Skeletal muscle tissue (tissue), 4 donors: Measurements from ENCODE around the gene RAD51. TPM values are rescaled to one million over a fixed set of nuclear protein-coding genes. Genes with fewer than 3 reads are reported as not detected.
A peak's percentile ranks its signal among the peaks of the same experiment; 100 is the strongest.
"Not testable (repeated sequence)": the region's sequence is repeated elsewhere in the genome, so short reads cannot be mapped to it uniquely, and the experiment has no call there.

ENCODE experiments used
- H3K27ac ChIP-seq: one replicate; pipeline ENCODE4 v1.7.0; 2013; ENCODE audit warnings: mild to moderate bottlenecking, low read depth, low read length, inconsistent platforms
- H3K27me3 ChIP-seq, 3 donors: one replicate each; pipeline ENCODE4 v1.7.0; 2013; ENCODE audit warnings: low read length in 3 of 3; ENCODE audit not compliant: control insufficient read depth in 3 of 3, insufficient read depth in 3 of 3
- H3K36me3 ChIP-seq, 3 donors: one replicate each; pipeline ENCODE4 v1.7.0; 2013; ENCODE audit warnings: low read length in 3 of 3; ENCODE audit not compliant: control insufficient read depth in 3 of 3, insufficient read depth in 3 of 3
- H3K4me1 ChIP-seq, 3 donors: one replicate each; pipeline ENCODE4 v1.7.0; 2013; ENCODE audit warnings: low read length in 3 of 3, mild to moderate bottlenecking in 3 of 3; ENCODE audit not compliant: control insufficient read depth in 3 of 3, insufficient read depth in 3 of 3
- H3K4me3 ChIP-seq, 3 donors: one replicate each; pipeline ENCODE4 v1.7.0; 2013; ENCODE audit warnings: low read length in 3 of 3
- H3K9ac ChIP-seq, 3 donors: one replicate each; pipeline ENCODE4 v1.7.0; 2013; ENCODE audit warnings: low read length in 3 of 3, mild to moderate bottlenecking in 3 of 3, moderate library complexity in 2 of 3, low read depth in 1 of 3
- H3K9me3 ChIP-seq, 3 donors: one replicate each; pipeline ENCODE4 v1.7.0; 2013; ENCODE audit warnings: low read length in 3 of 3; ENCODE audit not compliant: control insufficient read depth in 3 of 3
- total RNA-seq: library from RNA; depleted of rRNA; stranded (reverse); fragments of >200 nt; gene quantifications from one replicate; pipeline ENCODE4 v1.2.3, GENCODE V29; 2014
- donor health status: Osteomylitis.

RAD51 gene
- total RNA-seq, result 1.6 TPM

- Histone ChIP-seq H3K4me1 (peaks cover 14 to 21% (median 17%) of the 10 kb centered on the region in 3 donors), H3K9me3 (no peaks in the 10 kb centered on the region), H3K27me3 (no peaks in the 10 kb centered on the region), H3K27ac (peak within 1 kb of the TSS; percentile 98), H3K9ac (peak within 1 kb of the TSS; percentile 99 to 100 (median 99)), H3K36me3 (peaks cover 3 to 7% (median 5%) of the 10 kb centered on the region in 3 donors), H3K4me3 (peak within 1 kb of the TSS; percentile 94 to 99 (median 98))
Measured at GRCh38 chr15:40694688-40695468, at the start of gene RAD51. Gene RAD51, plus strand, starts transcription at chr15:40695174. Its CDS starts 3,585 bp downstream, at chr15:40698759.

- Histone ChIP-seq H3K9ac (no peak overlapping the region), H3K4me3 (no peak overlapping the region), H3K27ac (no peak overlapping the region), H3K36me3 (no peaks in the 10 kb centered on the region), H3K4me1 (no peaks in the 10 kb centered on the region), H3K9me3 (no peaks in the 10 kb centered on the region), H3K27me3 (no peaks in the 10 kb centered on the region)
Measured at GRCh38 chr15:40647523-40647922, 47.5 kb upstream of the RAD51 start.

- Histone ChIP-seq H3K36me3 (no peaks in the 10 kb centered on the region), H3K27ac (no peak overlapping the region), H3K9ac (no peak overlapping the region), H3K4me1 (no peaks in the 10 kb centered on the region), H3K9me3 (no peaks in the 10 kb centered on the region), H3K27me3 (no peaks in the 10 kb centered on the region), H3K4me3 (no peak overlapping the region)
Measured at GRCh38 chr15:40650479-40650878, 44.5 kb upstream of the RAD51 start.

- H3K9ac ChIP-seq, result no peak overlapping the region
- H3K27ac ChIP-seq, result no peak overlapping the region
- no peaks in the 10 kb centered on the region for H3K4me1 ChIP-seq
- H3K36me3 ChIP-seq, result no peaks in the 10 kb centered on the region
- no peak overlapping the region for H3K4me3 ChIP-seq
- no peaks in the 10 kb centered on the region for H3K27me3 ChIP-seq
- H3K9me3 ChIP-seq, result no peaks in the 10 kb centered on the region
Measured at GRCh38 chr15:40660686-40661085, 34.3 kb upstream of the RAD51 start.

GRCh38 chr15:40664909-40665308 is 30.1 kb upstream of the RAD51 start:
- Histone ChIP-seq H3K9ac (no peak overlapping the region), H3K36me3 (no peaks in the 10 kb centered on the region), H3K27me3 (no peaks in the 10 kb centered on the region), H3K4me1 (no peaks in the 10 kb centered on the region), H3K27ac (no peak overlapping the region), H3K4me3 (no peak overlapping the region), H3K9me3 (no peaks in the 10 kb centered on the region)

- H3K27me3 ChIP-seq, H3K4me3 ChIP-seq, H3K4me1 ChIP-seq, H3K9ac ChIP-seq, H3K36me3 ChIP-seq, H3K27ac ChIP-seq, H3K9me3 ChIP-seq: not testable (repeated sequence)
Measured at GRCh38 chr15:40676290-40676689, 18.7 kb upstream of the RAD51 start.

- not testable (repeated sequence) for H3K4me3 ChIP-seq
Measured at GRCh38 chr15:40676906-40677305, 18.1 kb upstream of the RAD51 start.

GRCh38 chr15:40680151-40680550 is 14.8 kb upstream of the RAD51 start:
- no peaks in the 10 kb centered on the region for H3K4me1 ChIP-seq
- H3K9me3 ChIP-seq, result no peaks in the 10 kb centered on the region
- no peak overlapping the region for H3K27ac ChIP-seq
- no peak overlapping the region for H3K4me3 ChIP-seq
- H3K36me3 ChIP-seq, result no peaks in the 10 kb centered on the region
- H3K9ac ChIP-seq, result no peak overlapping the region
- H3K27me3 ChIP-seq, result no peaks in the 10 kb centered on the region

More at GRCh38 chr15:40676906-40677305, 18.1 kb upstream of the RAD51 start:
- not testable (repeated sequence) for H3K27me3 ChIP-seq, H3K36me3 ChIP-seq, H3K4me1 ChIP-seq, H3K27ac ChIP-seq, H3K9me3 ChIP-seq, H3K9ac ChIP-seq

- H3K4me3 ChIP-seq, H3K36me3 ChIP-seq, H3K27ac ChIP-seq, H3K9me3 ChIP-seq, H3K9ac ChIP-seq, H3K27me3 ChIP-seq, H3K4me1 ChIP-seq: not testable (repeated sequence)
Measured at GRCh38 chr15:40680959-40681358, 14.0 kb upstream of the RAD51 start.

- Histone ChIP-seq H3K36me3 (no peaks in the 10 kb centered on the region), H3K27me3 (no peaks in the 10 kb centered on the region), H3K9ac (no peak overlapping the region), H3K4me1 (peaks cover 0 to 4% (median 4%) of the 10 kb centered on the region in 3 donors), H3K4me3 (no peak overlapping the region), H3K27ac (no peak overlapping the region), H3K9me3 (no peaks in the 10 kb centered on the region)
Measured at GRCh38 chr15:40684381-40684780, 10.6 kb upstream of the RAD51 start.
